SKM-1 (cell line): ENCODE results near the gene PITRM1.
"Not testable (repeated sequence)": the region's sequence is repeated elsewhere in the genome, so short reads cannot be mapped to it uniquely, and the experiment has no call there.

Source experiments
- DNase-seq: peaks from one replicate; lab custom pipeline; 2025; ENCODE audit not compliant: unreplicated experiment; lab: John Stamatoyannopoulos, UW

PITRM1 gene, protein sequence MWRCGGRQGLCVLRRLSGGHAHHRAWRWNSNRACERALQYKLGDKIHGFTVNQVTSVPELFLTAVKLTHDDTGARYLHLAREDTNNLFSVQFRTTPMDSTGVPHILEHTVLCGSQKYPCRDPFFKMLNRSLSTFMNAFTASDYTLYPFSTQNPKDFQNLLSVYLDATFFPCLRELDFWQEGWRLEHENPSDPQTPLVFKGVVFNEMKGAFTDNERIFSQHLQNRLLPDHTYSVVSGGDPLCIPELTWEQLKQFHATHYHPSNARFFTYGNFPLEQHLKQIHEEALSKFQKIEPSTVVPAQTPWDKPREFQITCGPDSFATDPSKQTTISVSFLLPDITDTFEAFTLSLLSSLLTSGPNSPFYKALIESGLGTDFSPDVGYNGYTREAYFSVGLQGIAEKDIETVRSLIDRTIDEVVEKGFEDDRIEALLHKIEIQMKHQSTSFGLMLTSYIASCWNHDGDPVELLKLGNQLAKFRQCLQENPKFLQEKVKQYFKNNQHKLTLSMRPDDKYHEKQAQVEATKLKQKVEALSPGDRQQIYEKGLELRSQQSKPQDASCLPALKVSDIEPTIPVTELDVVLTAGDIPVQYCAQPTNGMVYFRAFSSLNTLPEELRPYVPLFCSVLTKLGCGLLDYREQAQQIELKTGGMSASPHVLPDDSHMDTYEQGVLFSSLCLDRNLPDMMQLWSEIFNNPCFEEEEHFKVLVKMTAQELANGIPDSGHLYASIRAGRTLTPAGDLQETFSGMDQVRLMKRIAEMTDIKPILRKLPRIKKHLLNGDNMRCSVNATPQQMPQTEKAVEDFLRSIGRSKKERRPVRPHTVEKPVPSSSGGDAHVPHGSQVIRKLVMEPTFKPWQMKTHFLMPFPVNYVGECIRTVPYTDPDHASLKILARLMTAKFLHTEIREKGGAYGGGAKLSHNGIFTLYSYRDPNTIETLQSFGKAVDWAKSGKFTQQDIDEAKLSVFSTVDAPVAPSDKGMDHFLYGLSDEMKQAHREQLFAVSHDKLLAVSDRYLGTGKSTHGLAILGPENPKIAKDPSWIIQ

GRCh38 chr10:3172446-3173170 is at the start of gene PITRM1:
PITRM1 (minus strand) TSS chr10:3172782; CDS start chr10:3172772, 10 bp downstream.
- peak; percentile 71 for DNase-seq

DNA sequence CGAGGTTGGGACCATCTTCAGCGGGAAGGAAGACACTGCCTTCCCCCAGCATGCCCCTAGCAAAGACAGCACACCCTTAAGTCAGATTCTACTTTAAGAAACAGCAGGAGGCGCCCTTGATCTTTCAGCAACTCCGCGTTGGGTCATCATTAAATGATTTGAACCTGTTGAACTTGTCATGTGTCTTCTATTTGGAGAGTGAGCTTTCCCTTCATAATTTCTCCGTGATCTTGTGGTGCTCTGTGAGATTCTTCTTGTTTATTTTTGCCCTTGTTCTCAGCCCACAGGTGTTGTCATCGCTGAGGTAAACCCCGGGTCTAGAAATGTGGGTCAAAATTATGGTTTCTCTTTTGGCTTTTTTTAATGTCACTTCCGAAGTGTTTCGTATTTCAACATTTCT is 49.5 kb upstream of the PITRM1 start:
- no peak for DNase-seq

DNA sequence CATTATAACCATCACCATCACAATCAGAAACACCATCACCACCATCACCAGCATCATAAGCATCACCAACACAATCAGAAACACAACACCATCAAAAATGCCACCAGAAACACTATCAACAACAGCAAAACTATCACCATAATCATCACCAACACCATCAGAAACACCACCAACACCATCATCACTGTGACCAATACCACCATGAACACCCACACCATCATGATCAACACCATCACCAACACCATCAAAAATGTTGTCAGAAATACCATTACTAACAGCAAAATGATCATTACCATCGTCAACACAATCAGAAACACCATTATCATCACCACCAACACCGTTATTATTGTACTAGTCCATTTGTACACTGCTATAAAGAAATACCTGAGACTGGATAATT is 49.0 kb upstream of the PITRM1 start:
- DNase-seq = not testable (repeated sequence)

GRCh38 chr10:3220853-3221252 is 48.3 kb upstream of the PITRM1 start:
- no peak for DNase-seq

- DNase-seq = not testable (repeated sequence)
Observed at GRCh38 chr10:3219021-3219628, 46.5 kb upstream of the PITRM1 start.

DNA sequence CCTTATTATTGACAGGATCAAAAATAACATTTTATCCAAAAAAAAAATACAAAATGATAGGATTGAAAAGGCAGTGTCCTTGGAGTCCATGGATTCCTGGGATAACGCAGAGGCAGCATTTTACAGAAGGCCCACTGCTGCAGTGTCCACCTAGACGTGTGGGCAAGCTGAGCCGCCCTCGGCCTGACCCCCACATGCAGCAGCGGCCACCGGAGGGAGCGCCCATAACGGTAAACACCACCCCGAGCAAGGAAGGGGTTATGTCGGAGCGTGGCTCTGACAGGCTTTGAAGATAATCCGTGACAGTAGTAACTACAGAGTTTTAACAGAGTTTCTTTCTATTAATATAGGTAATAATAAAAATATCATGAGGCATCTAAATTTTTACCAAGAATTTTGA is 45.3 kb upstream of the PITRM1 start:
- DNase-seq = no peak

DNA sequence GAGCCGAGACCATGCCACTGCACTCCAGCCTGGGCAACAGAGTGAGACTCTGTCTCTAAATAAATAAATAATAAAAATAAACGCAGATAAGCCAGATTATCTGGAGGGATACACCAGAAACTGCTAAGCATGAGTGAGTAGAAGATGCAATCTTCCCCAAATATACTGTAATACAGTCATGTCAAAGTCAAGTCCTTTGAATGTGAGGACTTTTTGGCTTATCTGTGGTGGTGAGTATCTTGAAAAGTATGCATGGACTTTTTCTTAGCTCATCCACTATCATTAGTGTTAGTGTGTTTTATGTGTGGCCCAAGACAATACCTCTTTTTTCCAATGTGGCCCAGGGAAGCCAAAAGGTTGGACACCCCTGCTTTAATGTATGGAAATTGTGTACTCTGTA is 44.7 kb upstream of the PITRM1 start:
- no peak for DNase-seq

DNA sequence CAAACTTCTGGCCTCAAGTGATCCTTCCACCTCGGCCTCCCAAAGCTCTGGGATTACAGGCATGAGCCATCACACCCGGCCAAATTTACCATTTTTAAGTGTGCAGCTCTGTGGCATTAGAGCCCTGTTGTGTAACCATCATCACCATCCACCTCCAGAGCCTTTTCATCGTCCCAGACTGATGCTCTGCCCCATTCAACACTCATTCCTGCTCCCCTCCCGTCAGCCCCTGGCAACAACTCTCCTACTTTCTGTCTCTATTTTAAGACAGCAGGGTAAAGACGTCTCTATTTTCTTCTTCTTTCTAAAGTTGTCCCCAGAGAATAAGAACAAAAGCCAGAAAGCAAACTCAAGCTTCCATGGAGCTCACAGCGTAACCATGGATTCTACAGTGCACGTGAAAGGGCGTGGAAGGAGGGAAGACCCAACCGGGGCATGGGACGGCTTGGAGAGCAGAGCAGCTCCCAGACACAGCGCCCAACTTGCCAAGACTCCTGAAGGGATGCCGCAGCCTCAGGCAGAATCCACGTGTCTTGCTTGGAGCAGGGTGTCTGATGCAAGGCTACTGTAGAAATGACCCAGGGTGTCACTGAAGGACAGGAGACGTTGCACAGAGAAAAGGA is 42.7 kb upstream of the PITRM1 start:
- DNase-seq = no peak

DNA sequence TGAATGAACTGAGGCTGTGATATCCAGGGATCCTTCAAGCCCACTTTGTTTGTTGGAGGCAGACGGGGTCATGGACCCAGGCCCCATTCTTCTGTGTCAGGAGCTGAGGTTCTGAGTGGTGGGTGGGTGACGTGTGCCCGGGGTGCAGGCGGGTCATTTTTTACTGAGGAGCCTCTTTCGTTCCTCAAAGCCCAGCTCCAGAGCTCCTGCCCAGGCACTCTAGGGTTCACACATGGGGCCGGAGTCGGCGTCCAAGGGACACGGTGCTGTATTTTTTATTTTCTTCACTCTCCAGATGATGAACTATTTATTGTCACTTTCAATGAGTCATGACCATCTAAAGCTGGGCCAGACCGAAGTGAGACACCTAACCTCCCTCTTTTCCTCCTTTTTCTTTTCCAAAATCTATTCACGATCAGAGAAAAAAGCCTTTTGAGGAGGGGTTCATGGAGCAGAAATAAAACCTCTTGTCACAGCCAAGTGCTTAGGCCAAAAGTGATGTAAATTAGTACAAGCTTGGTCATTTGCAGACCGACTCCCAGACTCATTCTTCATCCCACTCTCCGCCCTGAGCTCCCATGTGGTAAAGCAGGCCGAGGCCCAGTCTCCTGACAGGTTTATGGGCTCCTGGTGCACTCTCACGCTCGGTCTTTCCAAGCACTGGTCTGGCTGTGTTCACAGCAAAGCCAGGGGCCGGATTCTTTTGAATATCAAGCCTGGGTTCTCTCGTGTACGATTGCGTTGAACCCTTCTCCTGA is 41.4 kb upstream of the PITRM1 start:
- no peak for DNase-seq

DNA sequence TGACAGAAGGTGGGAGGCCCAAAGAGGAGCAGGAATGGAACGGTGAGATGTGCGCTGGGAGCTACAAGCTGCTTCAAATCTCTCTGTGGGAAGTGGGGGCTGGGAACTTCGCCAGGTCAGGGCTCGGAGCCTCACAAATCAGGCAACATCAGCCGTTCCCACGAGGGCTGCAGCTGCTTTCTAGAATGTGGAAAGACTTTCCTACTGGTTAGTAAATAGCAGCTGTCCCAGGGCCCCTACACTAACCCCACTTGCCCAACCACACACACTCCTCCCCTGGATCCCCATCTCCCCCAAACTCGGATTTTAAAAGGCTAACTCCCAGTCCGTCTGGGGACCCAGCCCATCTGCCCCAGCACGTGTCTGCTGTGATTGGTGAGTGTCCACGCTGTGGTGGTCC is 40.6 kb upstream of the PITRM1 start:
- no peak for DNase-seq

- DNase-seq = no peak
Observed at GRCh38 chr10:3210251-3210877, 37.8 kb upstream of the PITRM1 start.

DNA sequence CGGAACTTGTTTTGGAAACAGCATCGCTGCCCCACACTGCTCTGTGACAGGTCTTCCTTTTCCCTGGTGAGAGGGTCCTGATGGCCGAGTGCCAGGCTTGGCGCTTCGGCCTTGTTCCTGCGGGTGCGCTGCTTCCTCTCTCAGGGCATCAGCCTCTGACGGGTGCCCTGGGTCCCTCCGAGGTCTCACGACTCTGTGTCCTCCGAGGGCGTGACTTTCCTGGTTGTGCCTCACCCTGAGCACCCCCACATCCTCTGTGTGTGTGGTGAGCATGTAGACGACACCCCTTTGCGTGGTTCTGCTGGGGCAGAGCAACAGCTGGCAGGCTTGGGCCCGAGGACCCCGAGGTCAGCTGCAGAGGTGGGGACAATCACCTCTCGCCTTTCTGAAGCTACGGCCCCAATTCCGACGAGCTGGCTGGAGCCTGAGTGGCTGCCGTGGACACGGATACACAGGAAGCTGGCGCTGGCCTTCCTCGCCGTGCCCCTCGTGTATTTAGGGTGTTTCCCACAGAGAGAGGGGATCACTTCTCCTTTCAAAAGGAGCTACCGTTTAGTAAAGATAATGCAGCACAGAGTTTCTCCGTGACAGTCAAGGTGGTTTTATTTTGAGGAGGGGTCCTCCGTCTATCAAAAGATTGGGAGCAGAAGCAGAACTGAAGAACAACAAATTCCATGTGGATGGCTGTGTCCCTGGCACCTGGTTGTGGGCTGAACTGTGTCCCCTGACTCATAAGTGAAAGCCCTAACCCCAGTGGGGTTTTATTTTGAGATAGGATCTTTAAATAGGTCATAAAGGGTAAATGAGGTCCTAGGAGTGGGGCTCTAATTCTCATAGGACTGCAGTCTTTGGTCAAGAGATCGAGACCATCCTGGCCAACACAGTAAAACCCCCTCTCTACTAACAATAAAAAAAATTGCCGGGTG is 36.2 kb upstream of the PITRM1 start:
- DNase-seq = no peak

GRCh38 chr10:3207351-3207750 is 34.8 kb upstream of the PITRM1 start:
- DNase-seq = no peak

DNA sequence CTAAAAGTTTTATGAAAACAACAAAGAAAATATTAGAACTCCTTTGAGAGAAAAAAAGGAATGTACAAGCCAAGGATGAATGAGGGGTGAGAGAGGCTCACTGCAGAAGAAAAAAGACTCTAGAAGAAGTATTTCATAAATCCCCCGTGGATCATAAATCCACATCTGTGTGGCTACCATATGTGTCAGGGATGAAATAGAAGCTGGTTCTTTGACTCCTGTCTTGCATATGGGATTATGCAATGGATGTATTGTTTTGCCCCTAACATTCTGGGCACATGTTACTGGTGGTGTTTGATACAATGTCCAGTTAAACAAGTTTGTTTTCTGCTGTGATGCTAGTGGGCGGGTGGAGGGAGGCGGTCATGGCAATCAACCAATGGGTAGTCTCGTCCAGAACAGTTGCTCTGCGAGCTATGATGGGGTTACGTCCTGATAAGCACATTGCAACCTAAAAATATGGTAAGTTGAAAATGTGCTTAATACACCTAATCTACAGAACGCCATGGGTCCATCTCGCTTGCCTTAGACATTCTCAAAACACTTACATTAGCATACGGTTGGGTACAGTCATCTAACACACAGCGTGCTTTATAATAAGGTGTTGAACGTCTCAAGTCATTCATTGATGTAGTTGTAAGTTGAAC is 34.1 kb upstream of the PITRM1 start:
- DNase-seq = no peak

GRCh38 chr10:3203972-3204371 is 31.4 kb upstream of the PITRM1 start:
- no peak for DNase-seq

- DNase-seq = no peak
Observed at GRCh38 chr10:3203016-3203811, 30.6 kb upstream of the PITRM1 start.

DNA sequence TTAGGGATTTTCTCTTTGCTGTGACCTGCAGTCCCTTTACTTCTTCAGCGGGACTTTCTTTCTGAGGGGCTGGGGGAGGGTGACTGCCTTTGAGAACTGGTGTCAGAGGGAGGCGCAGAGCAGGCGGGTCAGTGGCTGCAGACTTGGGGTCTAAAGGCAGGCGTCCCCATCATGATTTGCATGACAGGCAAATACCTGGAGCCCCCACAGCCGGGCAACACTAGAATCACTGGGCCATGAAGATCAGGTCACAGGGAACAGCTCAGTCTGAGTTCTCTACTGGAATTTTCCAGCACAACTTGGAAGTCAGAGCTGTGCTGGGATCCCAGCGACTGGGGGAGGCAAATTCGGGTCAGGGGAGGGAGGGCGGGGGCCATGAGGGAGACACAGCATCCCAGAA is 29.2 kb upstream of the PITRM1 start:
- DNase-seq = no peak
